Ovary (tissue), 3 donors: ENCODE results near the gene PIP5K1B.

ENCODE experiments used
- CTCF ChIP-seq, 3 donors: fragments of 450-650 bp in 2 of 3; fragments of 200-600 bp in 1 of 3; IDR thresholded peaks; one replicate each; pipeline versions ENCODE4 v1.5.1 to v1.8.0; 2016 to 2022; ENCODE audit warnings: antibody characterized with exemption in 3 of 3, mild to moderate bottlenecking in 1 of 3
- POLR2A ChIP-seq: fragments of 450-650 bp; IDR thresholded peaks from one replicate; pipeline ENCODE4 v1.6.1; 2017; ENCODE audit warnings: antibody characterized with exemption, mild to moderate bottlenecking, moderate library complexity
- donor health status: DM: no; HTN: no; CAD: no.

- TF ChIP-seq CTCF (IDR thresholded peaks at IDR 0.05), result no peak
- TF ChIP-seq POLR2A, result no peak
Measured at GRCh38 chr9:68876273-68876672, 171.2 kb downstream of the PIP5K1B start.
